Thymus (tissue), 11 donors: ENCODE measurements around the gene GPR153. TPM values are rescaled to one million over a fixed set of nuclear protein-coding genes. Genes with fewer than 3 reads are reported as not detected.

ENCODE experiments used
- DNase-seq, 9 donors: peaks; one replicate each; pipeline ENCODE4 v3.0.0-alpha.2; 2013; ENCODE audit warnings: low spot score in 9 of 9, low read depth in 6 of 9, missing footprints in 1 of 9
- H3K27ac ChIP-seq, 2 donors: one replicate each; pipeline ENCODE4 v1.5.1; 2013; ENCODE audit warnings: control low read depth in 1 of 2, low read depth in 1 of 2, low read length in 1 of 2, mild to moderate bottlenecking in 1 of 2, moderate library complexity in 1 of 2
- H3K27me3 ChIP-seq, 2 donors: one replicate each; pipeline ENCODE4 v1.5.1; 2013; ENCODE audit warnings: low read length in 1 of 2; ENCODE audit not compliant: control insufficient read depth in 2 of 2, insufficient read depth in 1 of 2
- H3K36me3 ChIP-seq, 2 donors: one replicate each; pipeline ENCODE4 v1.5.1; 2013; ENCODE audit warnings: low read length in 1 of 2, mild to moderate bottlenecking in 1 of 2, moderate library complexity in 1 of 2; ENCODE audit not compliant: control insufficient read depth in 2 of 2, insufficient read depth in 2 of 2
- H3K4me1 ChIP-seq, 2 donors: one replicate each; pipeline ENCODE4 v1.5.1; 2013; ENCODE audit warnings: low read length in 2 of 2; ENCODE audit not compliant: control insufficient read depth in 2 of 2, insufficient read depth in 2 of 2
- H3K4me3 ChIP-seq, 2 donors: one replicate each; pipeline ENCODE4 v1.5.1; 2013; ENCODE audit warnings: low read length in 2 of 2, control low read depth in 1 of 2, mild to moderate bottlenecking in 1 of 2
- H3K9me3 ChIP-seq, 2 donors: one replicate each; pipeline ENCODE4 v1.5.1; 2013; ENCODE audit warnings: low read length in 1 of 2, mild to moderate bottlenecking in 1 of 2; ENCODE audit not compliant: control insufficient read depth in 2 of 2, insufficient read depth in 1 of 2
- WGBS: extraction: QIAGEN DNeasy Blood & Tissue Kit; methylation state at CpG from one replicate; pipeline ENCODE4 v1.1.7; 2013; 5-methylcytosine and 5-hydroxymethylcytosine counted together
- polyA plus RNA-seq: library from polyadenylated mRNA; stranded (reverse); fragments of 200-250 nt; gene quantifications from one replicate; pipeline ENCODE4 v1.2.3, GENCODE V29; 2013
- total RNA-seq: library from RNA; stranded (reverse); fragments of 120-200 nt; gene quantifications from one replicate; pipeline ENCODE4 v1.2.4, GENCODE V29; 2013
- donor health status: healthy.

The GPR153 gene
- total and polyA plus RNA-seq, 2 donors: 1.7 to 5.6 TPM

- Histone ChIP-seq H3K27ac (peak overlapping the region in 1 of 2 donors; percentile 5), H3K4me3 (peak overlapping the region in 1 of 2 donors; percentile 18), H3K27me3 (peaks cover 71 to 82% of the 10 kb centered on the region in 2 donors), H3K4me1 (peaks cover 2 to 17% of the 10 kb centered on the region in 2 donors), H3K9me3 (peaks cover 0 to under 1% of the 10 kb centered on the region in 2 donors), H3K36me3 (no peaks in the 10 kb centered on the region)
- no peak for DNase-seq
- 9% methylated on average over 96 of the region's 96 CpGs for WGBS
These were observed 11.8 kb downstream of the GPR153 start for GRCh38 chr1:6248932-6249738.

GRCh38 chr1:6248161-6248776, 12.6 kb downstream of the GPR153 start:
- Histone ChIP-seq H3K27ac (no peak overlapping the region), H3K27me3 (peaks cover 80 to 91% of the 10 kb centered on the region in 2 donors), H3K4me3 (no peak overlapping the region), H3K4me1 (peaks cover 2 to 17% of the 10 kb centered on the region in 2 donors), H3K36me3 (no peaks in the 10 kb centered on the region), H3K9me3 (peaks cover 0 to 3% of the 10 kb centered on the region in 2 donors)
- no peak for DNase-seq
- WGBS: 93% methylated on average over 14 of the region's 14 CpGs

- H3K27me3 ChIP-seq: peaks cover 86 to 95% of the 10 kb centered on the region in 2 donors
- no peak overlapping the region for H3K4me3 ChIP-seq
- H3K9me3 ChIP-seq: peaks cover 0 to 3% of the 10 kb centered on the region in 2 donors
- H3K27ac ChIP-seq: no peak overlapping the region
- no peaks in the 10 kb centered on the region for H3K36me3 ChIP-seq
- DNase-seq: no peak
- WGBS: 92% methylated on average over 5 of the region's 5 CpGs
- peaks cover 2 to 17% of the 10 kb centered on the region in 2 donors for H3K4me1 ChIP-seq
These were observed 13.2 kb downstream of the GPR153 start for GRCh38 chr1:6247651-6248050.

DNA sequence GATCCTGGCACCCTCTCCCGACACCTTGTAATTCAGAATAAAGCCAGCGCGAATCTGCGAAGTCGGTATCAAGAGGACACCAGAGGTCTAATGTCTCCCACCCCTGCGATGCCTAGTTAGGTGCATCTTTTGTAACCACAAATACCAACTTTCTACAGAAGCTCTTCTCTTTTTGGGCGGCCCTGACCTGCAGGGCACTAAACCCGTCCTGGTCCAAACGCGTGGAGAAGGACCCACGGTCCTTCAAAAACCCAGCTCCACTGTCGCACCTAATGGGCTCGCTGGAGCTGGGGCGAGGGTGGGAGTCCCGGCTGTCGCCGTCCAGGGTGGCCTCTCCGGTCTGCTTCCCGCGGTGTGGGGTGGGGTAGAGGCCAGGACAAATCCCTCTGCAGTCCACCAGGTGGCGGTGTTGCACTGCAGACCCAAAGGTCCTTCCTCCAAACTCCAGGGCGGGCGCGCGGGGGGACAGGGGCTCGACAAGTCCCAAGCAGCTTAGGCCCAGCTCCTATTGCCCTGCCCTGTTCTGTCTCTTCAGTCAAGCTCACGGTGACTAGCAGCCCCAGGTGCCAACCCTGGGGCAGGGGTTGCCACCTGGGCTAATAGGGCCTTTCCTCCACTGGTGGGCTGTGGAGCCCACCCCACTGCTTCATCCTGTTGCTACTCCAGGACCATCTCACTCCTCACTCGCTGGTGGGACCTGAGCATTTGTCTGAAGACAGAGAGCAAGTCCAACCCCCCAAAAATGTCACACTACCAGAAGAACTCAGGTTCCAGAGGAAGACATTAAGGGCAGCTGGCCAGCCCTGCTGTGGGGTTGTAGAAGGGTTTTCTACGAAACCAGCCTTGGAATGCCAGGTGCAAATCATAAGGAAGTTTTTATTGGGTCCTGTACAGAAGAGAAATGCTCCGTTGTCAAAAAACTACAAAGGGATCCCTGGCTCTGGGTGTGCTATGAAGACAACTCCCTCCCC, 14.1 kb downstream of the GPR153 start:
- WGBS: 11% methylated on average over 30 of the region's 30 CpGs
- H3K4me3 ChIP-seq: no peak overlapping the region
- peaks cover 94 to 95% of the 10 kb centered on the region in 2 donors for H3K27me3 ChIP-seq
- H3K27ac ChIP-seq: no peak overlapping the region
- DNase-seq: peak in 8 of 9 donors; percentile 60 to 87 (median 73)
- peaks cover 0 to 3% of the 10 kb centered on the region in 2 donors for H3K9me3 ChIP-seq
- peaks cover 2 to 17% of the 10 kb centered on the region in 2 donors for H3K4me1 ChIP-seq
- H3K36me3 ChIP-seq: no peaks in the 10 kb centered on the region

DNA sequence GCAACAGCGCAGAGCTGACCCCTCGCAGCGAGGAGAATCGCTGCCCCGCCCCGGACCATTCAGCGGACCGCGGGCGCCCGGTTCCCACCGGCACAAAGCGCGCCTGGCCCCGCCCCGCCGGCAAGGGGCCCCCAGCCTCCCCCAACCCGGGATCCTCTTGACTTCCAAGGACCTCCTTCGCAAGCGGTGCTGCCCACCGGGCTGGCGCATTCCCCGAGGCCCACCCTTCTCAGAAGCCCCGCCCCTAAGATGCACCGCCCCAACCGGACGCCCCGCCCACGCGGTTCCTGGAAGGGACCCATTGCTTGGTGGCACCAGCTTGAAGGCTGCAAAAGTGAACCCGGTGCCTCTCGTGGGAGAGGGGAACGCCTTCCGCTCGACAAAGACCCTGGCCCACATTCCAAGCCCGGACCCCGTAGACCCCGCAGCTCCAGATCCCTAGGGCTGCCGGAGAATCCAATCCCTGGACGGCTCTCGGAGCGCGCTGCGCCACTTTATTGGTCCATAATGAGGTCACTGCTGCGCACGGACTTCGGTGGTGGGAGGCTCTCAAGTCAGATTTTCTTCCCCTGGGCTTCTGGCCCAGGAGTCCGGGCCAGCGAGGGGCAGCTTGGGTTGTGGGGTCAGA, 14.9 kb downstream of the GPR153 start:
- peaks cover 2 to 17% of the 10 kb centered on the region in 2 donors for H3K4me1 ChIP-seq
- WGBS: 7% methylated on average over 49 of the region's 49 CpGs
- H3K27me3 ChIP-seq: peaks cover 95% of the 10 kb centered on the region in 2 donors
- H3K36me3 ChIP-seq: no peaks in the 10 kb centered on the region
- no peak overlapping the region for H3K27ac ChIP-seq
- H3K9me3 ChIP-seq: peaks cover 0 to 3% of the 10 kb centered on the region in 2 donors
- no peak overlapping the region for H3K4me3 ChIP-seq
- peak in 2 of 9 donors; percentile 36 to 52 for DNase-seq

GRCh38 chr1:6245086-6245868, 15.6 kb downstream of the GPR153 start:
- H3K27me3 ChIP-seq: peaks cover 94 to 95% of the 10 kb centered on the region in 2 donors
- H3K36me3 ChIP-seq: no peaks in the 10 kb centered on the region
- H3K4me3 ChIP-seq: no peak overlapping the region
- H3K27ac ChIP-seq: no peak overlapping the region
- H3K4me1 ChIP-seq: peaks cover 2 to 17% of the 10 kb centered on the region in 2 donors
- DNase-seq: peak; percentile 34 to 86 (median 69)
- 4% methylated on average over 79 of the region's 79 CpGs for WGBS
- H3K9me3 ChIP-seq: peaks cover 0 to 3% of the 10 kb centered on the region in 2 donors

DNA sequence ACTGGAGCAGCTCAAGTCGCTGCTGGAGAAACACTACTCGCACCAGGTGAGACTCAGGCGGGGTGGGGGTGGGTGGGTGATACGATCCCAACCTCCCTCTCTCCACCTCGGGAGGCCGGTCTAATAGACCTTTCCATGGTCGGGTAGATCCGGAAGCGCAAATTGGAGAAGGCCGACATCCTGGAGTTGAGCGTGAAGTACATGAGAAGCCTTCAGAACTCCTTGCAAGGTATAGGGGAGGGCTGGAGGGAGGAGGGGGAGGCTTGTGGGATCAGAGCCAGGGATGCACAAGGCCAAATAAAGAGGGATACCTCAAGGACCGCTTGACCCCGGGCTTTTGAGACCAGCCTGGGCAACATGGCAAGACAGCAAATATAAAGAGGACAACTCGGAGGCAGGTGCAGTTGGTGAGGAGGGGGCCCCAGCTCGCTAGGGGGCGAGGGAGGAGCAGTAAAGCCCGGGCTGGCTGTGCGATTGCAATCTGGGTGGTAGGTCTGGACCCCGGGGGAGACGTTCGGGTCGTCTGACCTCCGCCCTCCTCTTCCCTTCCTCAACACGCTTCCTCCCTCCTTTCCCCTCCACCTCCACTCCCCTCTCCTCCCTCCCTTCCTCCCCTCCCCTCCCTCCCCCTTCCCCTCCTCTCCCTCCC, 16.4 kb downstream of the GPR153 start:
- Histone ChIP-seq H3K27me3 (peaks cover 94 to 97% of the 10 kb centered on the region in 2 donors), H3K27ac (no peak overlapping the region), H3K9me3 (peaks cover 0 to 3% of the 10 kb centered on the region in 2 donors), H3K4me1 (peaks cover 2 to 17% of the 10 kb centered on the region in 2 donors), H3K36me3 (no peaks in the 10 kb centered on the region), H3K4me3 (no peak overlapping the region)
- WGBS: 6% methylated on average over 24 of the region's 24 CpGs
- DNase-seq: no peak
